ENCODE results near the gene RDH11.
"Not testable (repeated sequence)": the region's sequence is repeated elsewhere in the genome, so short reads cannot be mapped to it uniquely, and the experiment has no call there.

RDH11 gene

DNA sequence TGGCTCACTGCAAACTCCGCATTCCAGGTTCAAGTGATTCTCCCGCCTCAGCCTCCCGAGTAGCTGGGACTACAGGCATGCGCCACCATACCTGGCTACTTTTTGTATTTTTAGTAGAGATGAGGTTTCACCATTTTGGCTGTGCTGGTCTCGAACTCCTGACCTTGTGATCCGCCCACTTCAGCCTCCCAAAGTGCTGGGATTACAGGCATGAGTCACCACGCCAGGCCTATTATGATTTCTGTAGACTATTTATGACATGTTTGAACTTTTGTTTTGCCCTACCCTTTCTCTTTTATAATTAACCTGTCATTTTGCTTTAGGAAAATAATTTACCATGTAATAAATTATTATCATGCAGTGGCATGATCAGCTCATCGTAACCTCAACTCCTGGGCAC lies 5.9 kb upstream of the RDH11 start, which contains the start of gene RDH12:
Gene RDH12 (plus strand): TSS at position 395 of the 400 bp plus-strand sequence. CDS start 20,757 bp downstream, outside the sequence.
- not testable (repeated sequence) for DNase-seq

DNA sequence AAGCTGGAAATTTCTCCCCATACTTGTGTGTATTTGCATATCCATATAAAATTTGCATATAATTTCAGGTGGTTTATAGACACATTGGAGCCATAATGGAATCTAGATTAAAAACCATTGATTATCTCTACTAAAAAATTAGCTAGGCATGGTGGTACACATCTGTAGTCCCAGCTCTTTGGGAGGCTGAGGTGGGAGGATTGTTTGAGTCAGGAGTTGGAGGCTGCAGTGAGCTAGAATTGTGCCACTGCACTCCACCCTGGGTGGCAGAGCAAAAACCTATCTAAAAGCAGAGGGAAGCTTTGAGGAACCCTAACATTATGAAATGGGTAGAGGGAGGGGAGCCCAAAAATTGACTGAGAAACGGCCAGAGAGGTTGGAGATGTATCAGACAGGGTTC lies 2.6 kb upstream of the RDH11 start:
- DNase-seq: no peak

- no peak for DNase-seq
Measured at GRCh38 chr14:67697006-67697405, 1.4 kb upstream of the RDH11 start.

GRCh38 chr14:67694791-67695393 lies 672 bp downstream of the RDH11 start:
- peak in 1 of 2 experiments; percentile 37 for DNase-seq

GRCh38 chr14:67690011-67690410 lies 5.6 kb downstream of the RDH11 start:
- no peak for DNase-seq

- DNase-seq: no peak
Measured at GRCh38 chr14:67683842-67684241, 11.7 kb downstream of the RDH11 start.

DNA sequence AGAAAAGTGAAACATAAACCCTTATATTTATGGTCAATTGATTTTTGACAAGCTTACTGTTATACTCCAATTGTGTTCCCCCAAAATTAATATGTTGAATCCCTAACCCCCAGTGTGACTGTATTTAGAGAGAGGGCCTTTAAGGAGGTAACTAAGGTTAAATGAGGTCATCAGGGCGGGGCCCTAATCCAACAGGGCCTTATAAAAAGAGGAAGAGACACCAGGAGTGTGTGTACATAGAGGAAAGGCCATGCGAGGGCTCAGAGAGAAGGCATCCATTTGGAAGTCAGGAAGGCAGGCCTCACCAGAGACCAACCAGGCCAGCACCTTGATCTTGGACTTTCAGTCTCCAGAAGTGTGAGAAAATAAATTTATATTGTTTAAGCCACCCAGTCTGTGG lies 14.6 kb downstream of the RDH11 start:
- no peak for DNase-seq

GRCh38 chr14:67680121-67680602 lies 15.4 kb downstream of the RDH11 start:
- no peak for DNase-seq

- DNase-seq: no peak
Measured at GRCh38 chr14:67679006-67679405, 16.6 kb downstream of the RDH11 start.

GRCh38 chr14:67675219-67675582 lies 20.4 kb downstream of the RDH11 start:
- DNase-seq: no peak

- DNase-seq: peak; percentile 58 to 59
Measured at GRCh38 chr14:67674480-67675218, 20.9 kb downstream of the RDH11 start, which contains the start of gene VTI1B. Gene VTI1B (minus strand): TSS chr14:67674632. CDS start chr14:67674489, 143 bp downstream.

DNA sequence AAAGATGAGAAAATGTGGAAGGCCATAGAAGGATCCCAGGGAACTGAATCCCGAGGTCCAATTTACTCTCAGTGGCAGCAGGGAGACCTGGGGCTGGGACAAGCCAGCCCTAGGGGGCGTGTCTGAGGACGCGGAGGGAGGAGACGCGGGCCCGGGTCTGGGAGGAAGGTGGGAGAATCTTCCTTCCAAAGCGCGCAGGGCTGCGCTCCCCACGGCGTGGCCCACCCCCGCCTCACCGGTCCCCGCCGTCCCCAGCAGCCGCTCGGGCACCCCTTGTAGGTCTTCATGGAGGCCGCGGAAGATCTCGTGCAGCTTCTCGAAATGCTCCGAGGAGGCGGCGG lies 21.5 kb downstream of the RDH11 start:
- DNase-seq: peak; percentile 65 to 72

DNA sequence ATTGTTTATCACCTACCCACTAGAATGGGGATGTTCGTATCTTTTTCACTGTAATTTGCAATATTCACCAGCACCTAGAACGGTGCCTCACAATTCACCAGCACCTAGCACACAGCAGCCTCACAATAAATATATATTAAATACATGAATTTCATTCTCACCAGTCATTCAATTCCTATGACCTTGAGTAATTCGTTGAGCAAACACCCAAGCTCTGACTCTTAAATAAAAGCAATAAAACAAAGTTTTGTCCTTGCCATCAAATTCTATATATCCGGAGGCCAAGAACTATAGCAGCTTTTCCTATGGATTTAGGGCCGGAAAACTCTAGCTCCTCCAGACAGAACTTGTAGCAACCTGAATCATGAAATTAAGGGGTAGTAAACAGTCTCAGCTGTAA lies 22.1 kb downstream of the RDH11 start:
- DNase-seq: no peak

GRCh38 chr14:67668559-67668958 lies 27.0 kb downstream of the RDH11 start:
- no peak for DNase-seq

- peak in 1 of 2 experiments; percentile 10 for DNase-seq
Measured at GRCh38 chr14:67666750-67667449, 28.7 kb downstream of the RDH11 start.

- DNase-seq: no peak
Measured at GRCh38 chr14:67665868-67666267, 29.7 kb downstream of the RDH11 start.

DNA sequence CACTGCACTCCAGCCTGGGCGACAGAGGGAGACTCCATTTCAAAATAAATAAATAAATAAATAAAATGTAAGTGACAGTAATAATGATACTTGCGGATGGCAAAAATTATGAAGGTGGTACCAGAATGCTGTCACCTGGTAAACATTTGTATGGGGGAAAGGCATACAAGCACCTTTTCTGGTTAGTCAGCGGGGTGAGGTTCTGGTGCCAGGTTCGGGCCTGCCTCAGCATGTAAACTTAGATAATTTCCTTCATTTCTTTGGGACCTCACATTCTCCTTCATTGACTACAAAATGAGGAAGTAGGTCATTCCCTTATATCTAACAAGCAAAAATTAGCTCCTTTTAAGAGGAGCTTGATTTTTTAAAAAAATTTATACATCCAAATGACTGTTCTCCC lies 31.9 kb downstream of the RDH11 start:
- no peak for DNase-seq

GRCh38 chr14:67653651-67654280 lies 41.8 kb downstream of the RDH11 start:
- DNase-seq: no peak

DNA sequence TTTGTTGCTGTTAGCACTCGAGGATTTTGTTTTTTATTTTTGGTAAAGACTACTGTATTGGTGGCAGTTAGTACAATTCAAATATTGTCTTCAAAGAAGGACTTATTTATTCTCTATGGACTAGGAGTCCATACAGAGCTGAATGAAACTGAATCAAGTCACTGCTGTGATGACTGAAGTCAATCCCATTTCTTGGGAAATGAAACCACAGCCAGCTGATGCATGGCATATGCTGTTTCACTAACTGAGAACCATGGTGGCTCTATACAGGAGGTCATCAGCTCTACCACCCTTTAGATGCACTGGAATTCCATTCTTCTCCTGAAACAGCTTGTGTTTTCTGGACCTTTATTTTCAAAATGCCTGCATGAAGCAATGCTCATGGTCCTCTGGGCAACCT lies 43.4 kb downstream of the RDH11 start:
- DNase-seq: no peak

- DNase-seq: no peak
Measured at GRCh38 chr14:67650694-67651093, 44.9 kb downstream of the RDH11 start.

DNA sequence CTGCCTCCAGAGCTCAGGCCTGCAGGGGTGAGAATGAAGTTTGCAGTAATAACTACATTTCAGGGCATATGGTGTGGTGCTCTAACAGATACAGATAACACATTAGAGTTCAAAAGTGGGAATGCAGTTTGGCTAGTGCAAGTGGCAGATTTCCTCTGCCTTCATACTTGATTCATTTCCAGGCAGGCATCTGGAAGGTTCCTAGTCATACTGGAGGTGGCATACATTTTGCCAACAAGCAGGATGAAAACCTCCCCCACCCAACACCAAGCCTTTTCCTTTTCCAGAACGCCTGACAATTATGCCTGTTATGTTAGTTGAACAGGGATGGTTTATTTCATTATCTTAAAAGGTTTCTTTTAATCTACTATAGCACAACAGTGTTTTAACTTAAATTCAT lies 45.4 kb downstream of the RDH11 start:
- no peak for DNase-seq

DNA sequence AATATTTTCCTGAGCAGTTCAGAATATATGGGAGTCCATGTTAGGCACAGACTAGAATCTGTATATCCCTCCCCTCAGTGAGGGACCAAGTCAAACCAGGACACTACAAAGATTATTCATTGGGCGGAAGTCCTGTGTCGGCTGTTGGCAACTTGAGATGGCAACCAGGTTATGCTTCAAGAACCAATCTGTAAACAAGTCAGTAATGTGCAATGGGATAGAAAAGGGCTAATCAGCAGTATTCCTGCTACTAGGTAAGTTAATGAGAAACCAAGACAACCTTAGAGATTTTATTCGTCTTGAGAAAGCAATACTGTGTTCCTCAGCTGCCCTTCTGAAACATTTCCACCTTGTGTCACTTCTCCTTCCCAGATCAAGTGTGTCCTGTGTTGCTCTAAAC lies 49.4 kb downstream of the RDH11 start:
- DNase-seq: no peak

- no peak for DNase-seq
Measured at GRCh38 chr14:67645414-67645813, 50.1 kb downstream of the RDH11 start.

All from NCI-H1930 (cell line).